ENCODE measurements around the gene HOXD12. TPM values are rescaled to one million over a fixed set of nuclear protein-coding genes. Genes with fewer than 3 reads are reported as not detected.

The HOXD12 gene
- total RNA-seq, 1 experiment from 2014 or later = 0.13 TPM

GRCh38 chr2:176140513-176141317, 41.1 kb downstream of the HOXD12 start:
- H3K27ac ChIP-seq (ENCODE audit: low read length) = peak overlapping the region; percentile 71
- no TSS peak for BruUV-seq (replicated peaks)

GRCh38 chr2:176142281-176142680, 42.7 kb downstream of the HOXD12 start:
- Histone ChIP-seq H3K9me3 (ENCODE audit: control insufficient read depth, insufficient read depth, low read depth, low read length) (no peaks in the 10 kb centered on the region), H3K27me3 (ENCODE audit: control insufficient read depth, insufficient read depth, low read length) (no peaks in the 10 kb centered on the region), H3K27ac (ENCODE audit: low read length) (no peak overlapping the region), H3K36me3 (ENCODE audit: control insufficient read depth, insufficient read depth, low read length) (no peaks in the 10 kb centered on the region), H3K4me3 (ENCODE audit: low read depth in 2 of 2, low read length in 2 of 2) (no peak overlapping the region), H3K4me1 (ENCODE audit: control insufficient read depth, insufficient read depth, low read length) (peaks cover 4% of the 10 kb centered on the region; the same call in 1 of the 2 replicates)
- ChIA-PET POLR2A (no interaction called here), CTCF (no interaction called here)
- no TSS peak for BruUV-seq (replicated peaks)
- in situ Hi-C loops (cut with HindIII; ENCODE audit: low pct_unique_long_range_greater_than_20kb, low sequenced_read_pairs) = no loop called here
- intact Hi-C loops (cut with micrococcal nuclease; ENCODE audit: unreplicated experiment) = no loop called here
- no peak for DNase-seq (ENCODE audit: low read depth, low spot score)
- ATAC-seq = no peak
- no peak for TF ChIP-seq TCF7L2 (IDR thresholded peaks at IDR 0.05; ENCODE audit: low read depth, low read length)
- no peak for TF ChIP-seq POLR2AphosphoS5 (IDR thresholded peaks at IDR 0.05; ENCODE audit: low read depth, low read length)
- TF ChIP-seq CTCF (IDR thresholded peaks at IDR 0.05) = no peak
- TF ChIP-seq REST (IDR thresholded peaks at IDR 0.05; ENCODE audit: insufficient read depth in 1 of 2, low read depth in 2 of 2, low read length in 1 of 2) = no peak

More at GRCh38 chr2:176140513-176141317, 41.1 kb downstream of the HOXD12 start:
- H3K9me3 ChIP-seq (ENCODE audit: control insufficient read depth, insufficient read depth, low read depth, low read length) = no peaks in the 10 kb centered on the region
- H3K36me3 ChIP-seq (ENCODE audit: control insufficient read depth, insufficient read depth, low read length) = no peaks in the 10 kb centered on the region
- ChIA-PET POLR2A (interaction anchor here (0.5 to 0.7 kb wide), 2 partner anchors 253 to 497 kb away, joined by 3 to 22 read pairs; no protein-coding TSS in a partner anchor), CTCF (interaction anchor here (0.6 to 2.5 kb wide), 12 partner anchors 10 to 808 kb away, joined by 3 to 37 read pairs (median 5); no protein-coding TSS in a partner anchor)
- ATAC-seq (peak; percentile 92), DNase-seq (ENCODE audit: low read depth, low spot score) (no peak)
- peak overlapping the region; percentile 48 to 58 for H3K4me3 ChIP-seq (ENCODE audit: low read depth in 2 of 2, low read length in 2 of 2)
- intact Hi-C loops (cut with micrococcal nuclease; ENCODE audit: unreplicated experiment) = loop anchor here (1.0 to 2.0 kb wide), 2 partner anchors 314 to 414 kb away; no protein-coding TSS in a partner anchor
- H3K4me1 ChIP-seq (ENCODE audit: control insufficient read depth, insufficient read depth, low read length) = peaks cover 4% of the 10 kb centered on the region; the same call in 1 of the 2 replicates
- no peaks in the 10 kb centered on the region for H3K27me3 ChIP-seq (ENCODE audit: control insufficient read depth, insufficient read depth, low read length)
- no peak for TF ChIP-seq TCF7L2 (IDR thresholded peaks at IDR 0.05; ENCODE audit: low read depth, low read length)
- TF ChIP-seq CTCF (IDR thresholded peaks at IDR 0.05) = peak; percentile 96
- no peak for TF ChIP-seq SIN3A (IDR thresholded peaks at IDR 0.05; ENCODE audit: borderline replicate concordance, insufficient read depth, low read depth, low read length)
- TF ChIP-seq REST (IDR thresholded peaks at IDR 0.05; ENCODE audit: insufficient read depth in 1 of 2, low read depth in 2 of 2, low read length in 1 of 2) = no peak
- TF ChIP-seq POLR2AphosphoS5 (IDR thresholded peaks at IDR 0.05; ENCODE audit: low read depth, low read length) = no peak
- in situ Hi-C loops (cut with HindIII; ENCODE audit: low pct_unique_long_range_greater_than_20kb, low sequenced_read_pairs) = no loop called here

All from Panc1 (cell line).